Transverse colon (tissue), 4 donors: Measurements from ENCODE around the gene TBC1D2B.
A peak's percentile ranks its signal among the peaks of the same experiment; 100 is the strongest.

Experiments used
- EP300 ChIP-seq: sonication (generic); formaldehyde crosslinking; IDR thresholded peaks from one replicate; pipeline ENCODE4 v1.6.1; 2017; ENCODE audit warnings: antibody characterized with exemption, low read depth
- POLR2A ChIP-seq: fragments of 450-650 bp; IDR thresholded peaks from one replicate; pipeline ENCODE4 v1.6.1; 2016; ENCODE audit warnings: antibody characterized with exemption, mild to moderate bottlenecking, moderate library complexity
- POLR2AphosphoS5 ChIP-seq, 3 donors: sonication (generic); formaldehyde crosslinking; IDR thresholded peaks; one replicate each; pipeline ENCODE4 v1.6.1; 2016; ENCODE audit warnings: antibody characterized with exemption in 3 of 3
- TF ChIP-seq, protein P1 (sequence below), 5 experiments: fragments of 200-600 bp in 3 of 5; fragments of 450-650 bp in 2 of 5; sonication (generic) in 3 of 5; IDR thresholded peaks; 1 replicate in 2 of 5; 2 replicates in 3 of 5; pipeline ENCODE4 v1.5.1; 2016 to 2017; ENCODE audit warnings: antibody characterized with exemption in 5 of 5, inconsistent platforms in 3 of 5, mild to moderate bottlenecking in 2 of 5, moderate library complexity in 1 of 5

DNA sequence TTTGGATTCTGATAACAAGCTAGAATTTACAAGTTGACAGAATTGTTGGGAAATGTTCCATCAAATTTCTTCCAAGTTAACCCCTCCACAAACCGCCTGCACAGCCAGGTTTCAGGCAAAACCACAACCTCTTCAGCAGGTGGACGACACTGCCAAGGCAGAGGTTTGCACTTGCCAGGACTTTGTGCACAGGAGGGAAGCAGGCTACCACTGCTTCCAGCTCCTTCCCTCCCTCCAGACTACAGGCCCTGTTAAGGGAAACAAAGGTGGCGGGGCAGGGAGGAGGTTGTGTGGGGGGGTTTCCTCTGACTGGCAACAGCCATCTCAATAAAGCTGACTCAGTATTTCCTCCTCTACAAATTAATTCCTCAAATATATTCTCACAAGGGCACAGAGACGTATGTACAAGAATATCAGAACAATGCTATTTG is 42.2 kb downstream of the TBC1D2B start:
- no peak for TF ChIP-seq POLR2A
- TF ChIP-seq, protein P1, sequence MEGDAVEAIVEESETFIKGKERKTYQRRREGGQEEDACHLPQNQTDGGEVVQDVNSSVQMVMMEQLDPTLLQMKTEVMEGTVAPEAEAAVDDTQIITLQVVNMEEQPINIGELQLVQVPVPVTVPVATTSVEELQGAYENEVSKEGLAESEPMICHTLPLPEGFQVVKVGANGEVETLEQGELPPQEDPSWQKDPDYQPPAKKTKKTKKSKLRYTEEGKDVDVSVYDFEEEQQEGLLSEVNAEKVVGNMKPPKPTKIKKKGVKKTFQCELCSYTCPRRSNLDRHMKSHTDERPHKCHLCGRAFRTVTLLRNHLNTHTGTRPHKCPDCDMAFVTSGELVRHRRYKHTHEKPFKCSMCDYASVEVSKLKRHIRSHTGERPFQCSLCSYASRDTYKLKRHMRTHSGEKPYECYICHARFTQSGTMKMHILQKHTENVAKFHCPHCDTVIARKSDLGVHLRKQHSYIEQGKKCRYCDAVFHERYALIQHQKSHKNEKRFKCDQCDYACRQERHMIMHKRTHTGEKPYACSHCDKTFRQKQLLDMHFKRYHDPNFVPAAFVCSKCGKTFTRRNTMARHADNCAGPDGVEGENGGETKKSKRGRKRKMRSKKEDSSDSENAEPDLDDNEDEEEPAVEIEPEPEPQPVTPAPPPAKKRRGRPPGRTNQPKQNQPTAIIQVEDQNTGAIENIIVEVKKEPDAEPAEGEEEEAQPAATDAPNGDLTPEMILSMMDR (IDR thresholded peaks at IDR 0.05): no peak
- peak in 1 of 3 donors; percentile 5 for TF ChIP-seq POLR2AphosphoS5 (IDR thresholded peaks at IDR 0.05)
- no peak for TF ChIP-seq EP300
